Measurements from ENCODE around the gene IFI6. TPM values are rescaled to one million over a fixed set of nuclear protein-coding genes. Genes with fewer than 3 reads are reported as not detected.
"Not testable (repeated sequence)": the region's sequence is repeated elsewhere in the genome, so short reads cannot be mapped to it uniquely, and the experiment has no call there.

Gene IFI6
- total RNA-seq, 1 donor from 2014 or later, result 14.3 TPM

DNA sequence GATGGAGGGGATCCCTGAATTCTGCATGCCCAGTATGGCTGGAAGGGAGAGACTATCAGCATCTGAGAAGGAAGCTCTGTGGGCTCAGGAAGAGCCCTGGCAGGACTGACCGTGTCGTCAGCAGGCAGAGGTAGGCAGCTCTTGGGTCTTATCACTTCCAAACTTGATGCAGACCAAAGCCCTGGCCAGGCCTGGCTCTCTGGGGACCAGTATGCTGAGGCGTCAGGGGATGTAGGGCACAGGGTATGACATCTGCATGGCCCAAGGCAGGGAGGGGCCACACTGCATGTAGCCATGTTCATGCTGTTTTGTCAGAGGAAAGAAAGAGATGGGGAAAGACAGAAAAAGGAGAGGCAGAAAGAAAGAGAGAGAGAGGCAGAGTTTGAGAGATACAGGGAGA, 43.3 kb downstream of the IFI6 start:
- DNase-seq (ENCODE audit: low spot score), result no peak

DNA sequence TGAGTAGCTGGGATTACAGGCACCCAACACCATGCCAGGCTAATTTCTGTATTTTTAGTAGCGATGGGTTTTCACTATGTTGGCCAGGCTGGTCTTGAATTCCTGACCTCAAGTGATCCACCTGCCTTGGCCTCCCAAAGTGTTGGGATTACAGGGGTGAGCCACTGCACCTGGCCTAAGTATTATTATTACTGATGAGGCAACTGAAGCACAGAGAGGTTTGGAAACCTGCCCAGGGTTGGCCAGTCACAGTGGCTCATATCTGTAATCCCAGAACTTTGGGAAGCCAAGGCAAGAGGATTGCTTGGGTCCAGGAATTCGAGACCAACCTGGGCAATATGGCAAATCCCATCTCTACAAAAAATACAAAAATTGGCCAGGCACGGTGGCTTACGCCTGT, 44.3 kb downstream of the IFI6 start:
- DNase-seq (ENCODE audit: low spot score), result not testable (repeated sequence)

DNA sequence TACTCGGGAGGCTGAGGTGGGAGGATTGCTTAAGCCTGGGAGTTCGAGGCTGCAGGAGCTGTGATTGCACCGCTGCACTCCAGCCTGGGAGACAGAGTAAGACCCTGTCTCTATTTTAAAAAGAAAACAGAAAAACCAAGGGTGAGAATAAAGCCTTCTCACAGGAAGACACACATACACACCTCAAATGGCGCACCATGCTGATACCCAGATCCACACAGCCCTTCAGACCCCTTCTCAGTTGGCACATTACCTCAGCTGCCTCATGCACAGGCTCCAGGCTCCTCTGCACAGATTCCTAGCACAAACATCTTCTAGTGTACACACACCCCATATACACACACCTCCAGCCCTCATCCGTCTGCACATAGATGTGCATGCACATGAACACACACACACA, 44.9 kb downstream of the IFI6 start:
- no peak for DNase-seq (ENCODE audit: low spot score)

DNA sequence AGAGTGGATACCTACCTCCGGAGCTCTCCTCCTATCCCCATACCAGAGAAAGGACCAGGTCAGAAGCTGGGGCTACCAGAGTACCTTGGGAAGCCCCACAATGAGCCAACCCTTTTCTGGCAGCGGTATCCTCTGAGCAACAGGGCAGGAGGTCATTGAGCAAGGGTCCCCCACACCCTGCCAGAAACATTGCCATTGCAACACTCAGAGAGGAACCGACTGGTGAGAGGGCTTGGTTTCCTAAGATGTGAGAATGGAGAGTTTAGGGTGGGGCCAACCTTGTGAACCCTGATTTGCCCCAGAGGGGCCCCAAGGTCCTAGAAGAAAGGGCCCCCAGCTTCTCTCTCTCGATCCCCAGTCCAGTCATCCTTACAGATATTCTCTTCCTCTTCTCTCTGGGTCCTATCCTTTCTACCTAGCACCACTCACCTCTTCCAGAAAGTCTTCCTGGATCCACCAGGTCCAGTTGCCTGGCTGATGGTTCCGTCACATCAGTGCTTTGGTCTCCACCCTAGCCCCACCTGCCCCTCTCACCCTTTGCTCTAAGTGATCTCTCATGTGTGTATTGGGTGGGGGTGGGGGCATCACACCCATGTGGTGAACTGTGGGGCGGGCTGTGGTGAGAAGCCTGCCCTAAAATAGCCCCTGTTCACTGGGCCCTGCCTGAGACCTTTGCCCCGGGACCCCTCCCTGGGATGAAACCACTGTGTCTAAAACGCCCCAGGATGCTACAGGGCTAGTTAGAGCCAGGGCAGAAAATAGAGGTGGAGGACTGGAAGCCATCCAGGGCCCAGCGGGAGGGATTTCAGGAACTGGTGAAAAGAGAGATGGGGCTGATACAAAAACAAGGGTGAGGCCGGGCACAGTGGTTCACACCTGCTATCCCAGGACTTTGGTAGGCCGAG, 45.7 kb downstream of the IFI6 start:
- DNase-seq (ENCODE audit: low spot score), result no peak

DNA sequence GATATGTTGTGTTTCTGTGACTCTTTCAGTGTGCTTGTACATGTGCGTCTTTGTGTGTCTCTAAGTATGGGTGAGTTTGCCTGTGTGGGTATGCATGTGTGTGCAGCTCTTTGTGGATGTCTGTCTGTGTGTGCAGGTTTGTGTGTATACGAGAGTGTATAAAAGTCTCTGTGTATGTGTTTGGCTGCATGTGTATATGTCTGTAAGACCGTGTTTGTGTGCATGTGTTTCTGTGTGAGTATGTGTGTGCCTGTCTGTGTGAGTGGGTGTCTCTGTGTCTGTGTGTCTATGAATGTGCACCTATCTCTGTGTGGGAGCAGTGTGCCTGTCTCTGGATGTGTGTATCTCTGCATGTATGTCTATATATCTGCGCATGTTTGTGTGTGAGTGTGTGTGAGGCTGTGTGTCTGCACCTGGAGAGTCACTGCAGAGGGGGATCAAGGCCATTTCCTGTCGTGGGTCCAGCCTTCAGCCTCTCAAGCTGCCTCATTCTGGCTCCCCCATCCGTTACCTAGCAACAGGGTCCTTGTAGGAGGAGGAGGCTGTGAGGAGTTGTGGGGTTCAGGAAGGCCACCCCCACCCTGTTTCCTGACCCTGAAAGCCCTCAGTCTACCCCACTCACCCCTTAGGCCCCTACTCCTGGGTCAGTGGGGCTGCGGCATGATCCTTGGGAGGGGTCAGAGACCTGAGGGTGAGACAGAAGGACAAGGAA, 47.4 kb downstream of the IFI6 start:
- no peak for DNase-seq (ENCODE audit: low spot score)

DNA sequence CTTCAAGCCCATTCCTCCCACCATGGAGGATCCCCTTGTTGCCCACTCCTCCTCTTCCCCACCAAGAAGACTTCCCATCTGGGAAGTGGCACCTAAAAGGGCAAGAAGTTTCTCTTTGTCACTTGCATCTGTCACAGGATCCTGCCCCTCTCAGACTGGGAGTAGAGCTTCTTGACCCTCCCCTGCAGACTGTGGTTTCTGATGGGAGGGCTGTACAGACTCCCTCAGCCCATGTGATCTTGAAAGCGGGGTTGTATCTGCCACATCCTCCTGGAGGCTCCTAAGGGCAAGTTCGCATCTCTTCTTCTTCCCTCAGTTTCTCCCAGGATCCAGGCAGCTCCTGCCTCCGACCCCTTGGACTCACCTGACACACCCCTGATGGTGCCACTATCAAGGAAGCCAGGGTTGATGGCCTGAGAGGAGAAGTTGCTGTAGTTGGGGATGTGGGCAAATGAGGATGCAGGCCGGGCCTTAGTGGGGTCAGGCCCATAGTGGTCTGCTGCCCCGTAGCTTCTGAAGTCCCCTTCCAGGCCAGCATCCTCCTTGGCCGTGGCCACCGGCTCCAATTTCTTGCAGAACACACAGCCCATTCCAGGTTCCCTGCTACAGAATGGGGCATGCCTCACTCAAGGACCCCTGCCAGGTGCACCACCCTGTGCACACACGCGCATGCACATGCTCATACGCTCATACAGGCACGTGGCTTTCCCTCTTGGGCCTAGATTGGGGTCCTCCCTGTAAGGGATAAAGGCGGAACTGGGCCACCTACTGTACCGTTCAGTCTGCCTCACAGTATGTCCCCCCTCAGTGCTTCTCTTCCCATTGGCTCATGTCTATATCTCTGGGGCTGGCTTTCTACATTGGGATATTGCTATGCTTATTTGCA, 48.4 kb downstream of the IFI6 start:
- DNase-seq (ENCODE audit: low spot score), result no peak

DNA sequence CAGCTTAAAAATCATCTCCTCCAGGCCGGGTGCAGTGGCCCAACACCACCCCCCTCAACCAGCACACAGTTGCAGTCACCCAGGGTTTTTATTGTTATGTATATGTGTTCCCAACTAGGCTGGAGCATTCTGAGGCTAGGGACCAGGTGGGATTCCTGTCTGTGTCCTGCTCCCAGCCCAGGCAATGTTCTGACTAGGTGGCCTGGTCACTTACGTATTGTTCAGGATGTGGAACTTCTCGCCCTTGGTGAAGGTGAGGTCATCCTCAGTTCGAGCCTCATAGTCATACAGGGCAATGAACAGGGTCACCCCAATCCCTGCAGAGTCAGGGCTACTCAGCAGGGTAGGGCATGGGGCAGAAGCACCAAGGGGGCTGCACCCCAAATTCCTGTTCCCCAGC, 49.2 kb downstream of the IFI6 start:
- DNase-seq (ENCODE audit: low spot score), result no peak

DNA sequence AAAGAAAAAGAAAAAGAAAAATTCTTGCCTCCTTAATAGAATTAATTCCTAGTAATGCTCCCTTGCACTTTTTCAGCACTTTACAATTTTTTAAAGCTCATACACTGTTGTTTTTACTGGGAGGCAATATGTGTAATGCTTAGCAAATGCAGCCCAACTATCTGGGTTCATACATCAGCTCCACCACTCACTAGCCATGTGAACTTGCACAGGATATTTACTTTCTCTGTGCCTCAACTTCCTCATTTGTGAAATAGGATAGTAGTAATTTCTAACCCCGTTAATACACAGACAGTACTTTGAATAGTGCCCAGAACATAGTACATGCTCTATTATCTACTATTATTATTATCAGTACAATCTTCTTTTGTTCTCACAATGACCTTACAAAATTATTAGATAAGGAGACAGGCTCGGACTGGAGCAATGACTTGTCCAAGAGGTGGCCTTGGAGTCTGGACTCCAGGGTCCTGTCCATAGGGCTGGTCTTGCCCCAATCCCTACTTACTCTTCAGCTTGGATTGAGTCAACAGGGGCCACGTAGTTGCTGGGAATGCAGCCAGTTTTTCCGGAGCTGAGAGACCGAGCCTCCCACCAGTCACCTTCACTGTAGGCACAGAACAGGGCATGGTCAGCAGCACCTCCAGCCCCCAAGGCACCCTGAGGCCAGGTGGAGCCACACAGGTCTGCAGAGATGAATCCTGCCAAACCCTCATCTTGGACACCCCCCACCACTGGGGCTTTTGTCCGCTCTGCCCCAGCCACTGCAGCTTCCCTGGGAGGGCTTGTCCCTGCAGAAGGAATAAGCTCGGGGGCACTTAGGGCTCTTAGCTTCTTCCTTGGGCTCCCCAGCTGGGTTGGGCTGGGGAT, 50.7 kb downstream of the IFI6 start:
- DNase-seq (ENCODE audit: low spot score), result no peak

DNA sequence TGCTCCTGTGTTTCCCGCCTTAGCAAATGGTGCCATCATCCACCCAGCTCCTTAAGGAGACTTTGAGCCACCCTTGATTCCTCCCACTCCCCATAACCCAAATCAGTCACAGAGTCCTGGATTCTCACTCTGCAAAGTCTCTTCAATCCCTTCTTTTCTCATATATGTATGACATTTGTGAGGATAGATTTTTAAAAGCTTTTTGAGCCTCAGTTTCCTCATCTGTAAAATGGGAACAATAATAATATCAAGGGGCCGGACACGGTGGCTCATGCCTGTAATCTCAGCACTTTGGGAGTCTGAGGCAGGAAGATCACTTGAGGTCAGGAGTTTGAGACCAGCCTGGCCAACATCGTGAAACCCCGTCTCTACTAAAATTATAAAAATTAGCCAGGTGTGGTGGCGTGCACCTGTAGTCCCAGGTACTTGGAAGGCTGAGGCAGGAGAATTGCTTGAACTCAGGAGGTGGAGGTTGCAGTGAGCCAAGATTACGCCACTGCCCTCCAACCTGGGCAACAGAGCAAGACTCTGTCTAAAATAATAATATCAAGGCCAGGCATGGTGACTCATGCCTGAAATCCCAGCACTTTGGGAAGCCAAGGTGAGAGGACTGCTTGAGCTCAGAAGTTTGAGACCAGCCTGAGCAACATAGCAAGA, 52.1 kb downstream of the IFI6 start:
- not testable (repeated sequence) for DNase-seq (ENCODE audit: low spot score)

DNA sequence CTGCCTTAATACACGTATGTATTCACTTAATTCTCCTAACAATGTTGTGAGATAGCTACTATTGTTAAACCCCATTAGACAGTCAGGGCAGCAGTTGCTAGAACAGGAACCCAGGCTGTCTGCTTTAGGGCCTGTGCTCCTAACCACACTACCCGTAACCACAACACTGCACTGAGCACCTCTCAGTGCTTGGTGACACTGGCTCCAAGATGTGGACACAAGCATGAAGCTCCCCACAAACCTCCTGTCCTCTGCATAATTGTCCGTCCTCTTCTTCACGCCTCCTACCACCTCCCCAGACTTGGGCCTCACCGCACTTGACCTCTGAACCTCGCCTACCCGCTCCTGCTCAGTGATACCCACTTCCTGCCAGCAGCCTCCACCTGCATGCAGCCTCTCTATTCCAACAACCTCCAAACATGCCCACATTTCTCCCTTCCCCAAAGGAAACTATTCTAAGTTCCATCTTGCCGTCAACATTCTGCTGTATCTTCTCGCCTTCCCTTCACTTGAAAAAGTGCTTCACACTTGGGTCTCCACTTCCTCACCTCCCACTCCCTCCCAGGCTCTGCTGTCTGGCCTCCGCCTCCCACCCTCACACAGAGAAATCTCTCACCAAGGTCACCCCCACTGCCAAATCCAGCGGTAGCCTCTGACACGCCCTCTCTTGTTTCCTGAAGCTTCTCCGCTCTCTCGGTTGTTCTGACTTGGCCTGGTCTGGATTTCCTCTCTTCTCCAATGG, 53.5 kb downstream of the IFI6 start:
- no peak for DNase-seq (ENCODE audit: low spot score)

DNA sequence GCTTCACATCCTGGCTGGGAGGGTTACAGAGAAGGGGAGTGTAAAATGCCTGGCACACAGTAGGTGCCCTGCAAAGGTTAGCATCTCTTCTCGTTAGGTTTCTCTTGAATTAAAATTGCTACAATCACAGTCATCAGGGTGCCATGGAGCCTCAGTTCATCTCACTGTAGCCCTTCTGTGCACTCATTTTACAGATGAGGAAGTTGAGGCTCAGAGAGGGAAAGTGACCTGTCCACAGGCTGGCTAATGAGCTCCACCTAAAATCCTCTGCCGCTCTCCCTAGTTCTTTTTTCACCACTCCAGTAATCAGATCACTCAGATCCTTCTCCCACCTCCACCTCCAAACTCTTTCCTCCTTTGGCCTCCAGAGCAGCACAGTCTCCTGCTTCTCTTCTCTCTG, 54.6 kb downstream of the IFI6 start:
- DNase-seq (ENCODE audit: low spot score), result no peak

DNA sequence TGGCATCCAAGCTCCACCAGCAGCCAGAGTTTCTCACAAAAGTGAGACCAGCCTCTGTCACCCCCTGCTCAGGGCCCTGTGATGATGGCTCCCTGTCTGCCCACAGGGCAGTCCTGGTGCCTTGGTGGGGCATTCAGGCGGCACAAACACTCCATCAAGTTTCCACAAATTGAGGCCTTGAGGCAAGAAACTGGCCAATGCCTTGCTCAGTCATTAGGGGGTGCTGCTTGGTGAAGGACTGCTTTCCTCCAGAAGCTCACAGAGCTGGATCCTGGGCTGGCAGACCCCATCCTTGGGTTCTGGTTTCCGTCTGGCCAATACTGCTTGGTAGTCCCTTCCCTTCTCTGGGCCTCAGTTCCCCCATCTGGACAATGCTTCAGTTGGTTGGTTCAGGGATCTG, 55.6 kb downstream of the IFI6 start:
- no peak for DNase-seq (ENCODE audit: low spot score)

Other genes starting within 250 kb of the IFI6 start
- 141 TPM for gene WASF2, start 182.0 kb downstream of the IFI6 start, total RNA-seq
- gene AHDC1, start 68.0 kb downstream of the IFI6 start, total RNA-seq, result 27.3 TPM
- 17.2 TPM for gene FGR, start 37.0 kb downstream of the IFI6 start, total RNA-seq
- 17.5 TPM for gene FAM76A, start 53.8 kb upstream of the IFI6 start, total RNA-seq
- gene STX12, start 101.0 kb upstream of the IFI6 start, total RNA-seq, result 64.6 TPM
- 46.2 TPM for gene PPP1R8, start 158.6 kb upstream of the IFI6 start, total RNA-seq
- 10.7 TPM for gene THEMIS2, start 200.4 kb upstream of the IFI6 start, total RNA-seq
- 33.3 TPM for gene RPA2, start 242.4 kb upstream of the IFI6 start, total RNA-seq

All from ureter (tissue), 1 donor.